ENCODE results near the gene GDF3.

Gene GDF3

GRCh38 chr12:7667125-7667524 lies 28.4 kb downstream of the GDF3 start:
- DNase-seq (ENCODE audit: low read depth): no peak

DNA sequence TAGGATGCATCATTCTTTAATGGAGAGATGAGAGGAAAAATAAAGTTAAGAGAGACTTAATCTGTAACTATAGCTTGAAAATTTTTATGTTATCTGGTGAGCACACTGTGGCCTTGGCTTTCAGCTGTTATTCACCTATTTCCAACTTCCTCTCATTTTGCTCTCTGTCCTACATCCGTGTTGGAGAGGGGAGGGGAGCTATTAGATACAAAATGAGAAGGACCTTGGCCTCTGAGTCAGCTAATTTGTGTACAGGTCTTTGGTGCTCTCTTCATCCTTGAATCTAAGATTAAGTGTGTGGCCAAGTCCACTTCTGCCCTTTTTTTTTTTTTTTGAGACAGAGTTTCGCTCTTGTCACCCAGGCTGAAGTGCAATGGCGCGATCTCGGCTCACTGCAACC lies 29.0 kb downstream of the GDF3 start:
- DNase-seq (ENCODE audit: low read depth): no peak

- no peak for DNase-seq (ENCODE audit: low read depth)
These were observed 33.8 kb downstream of the GDF3 start for GRCh38 chr12:7661741-7662140.

DNA sequence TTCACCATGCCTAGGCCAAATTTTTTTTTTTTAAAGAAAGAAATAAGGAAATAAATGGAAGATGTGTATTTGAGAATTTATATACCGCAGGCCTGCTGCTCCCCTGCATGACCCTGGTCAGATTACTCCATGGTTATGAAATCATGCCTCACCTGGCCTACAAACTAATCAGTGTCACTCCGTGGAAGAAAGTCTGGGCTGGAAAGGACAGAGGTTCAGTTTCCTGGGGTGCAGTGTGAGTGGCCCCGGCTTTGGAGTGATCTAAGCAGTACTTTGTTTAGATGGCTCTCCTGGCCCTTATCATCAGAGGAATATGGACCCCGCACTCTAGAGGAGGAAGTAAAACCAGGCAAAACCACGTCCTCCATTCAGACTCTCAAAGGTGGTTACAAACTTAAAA lies 39.5 kb downstream of the GDF3 start:
- no peak for DNase-seq (ENCODE audit: low read depth)

DNA sequence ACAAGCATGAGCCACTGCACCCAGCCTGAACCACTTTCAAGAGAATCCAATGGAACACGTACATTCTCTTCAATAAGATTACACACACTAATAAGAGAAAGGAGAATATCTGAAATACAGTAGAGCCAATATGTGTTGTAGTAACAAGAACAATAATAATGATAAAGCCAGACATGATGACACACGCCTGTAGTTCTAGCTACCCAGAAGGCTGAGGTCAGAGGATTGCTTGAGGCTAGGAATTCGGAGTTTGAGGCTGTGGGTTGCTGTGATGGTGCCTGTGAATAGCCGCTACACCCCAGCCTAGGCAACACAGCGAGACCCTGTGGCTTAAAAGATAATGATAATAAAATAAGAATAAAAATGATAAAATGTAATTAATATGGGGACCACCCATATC lies 45.5 kb downstream of the GDF3 start:
- no peak for DNase-seq (ENCODE audit: low read depth)

- DNase-seq (ENCODE audit: low read depth): no peak
These were observed 48.5 kb downstream of the GDF3 start for GRCh38 chr12:7647071-7647470.

GRCh38 chr12:7646178-7646475 lies 49.4 kb downstream of the GDF3 start:
- no peak for DNase-seq (ENCODE audit: low read depth)

- no peak for DNase-seq (ENCODE audit: low read depth)
These were observed 50.0 kb downstream of the GDF3 start for GRCh38 chr12:7645395-7646177.

- no peak for DNase-seq (ENCODE audit: low read depth)
These were observed 52.7 kb downstream of the GDF3 start for GRCh38 chr12:7642876-7643309.

- no peak for DNase-seq (ENCODE audit: low read depth)
These were observed 53.3 kb downstream of the GDF3 start for GRCh38 chr12:7642287-7642686.

- peak; percentile 46 for DNase-seq (ENCODE audit: low read depth)
These were observed 55.2 kb downstream of the GDF3 start for GRCh38 chr12:7640123-7640995.
